ENCODE results near the gene CSTF1.
"Not testable (repeated sequence)": the region's sequence is repeated elsewhere in the genome, so short reads cannot be mapped to it uniquely, and the experiment has no call there.

Gene CSTF1

GRCh38 chr20:56411287-56411686 is 18.8 kb downstream of the CSTF1 start:
- DNase-seq = not testable (repeated sequence)

- DNase-seq = peak; percentile 22
Measured at GRCh38 chr20:56411759-56412472, 19.5 kb downstream of the CSTF1 start, which contains the start of gene CASS4. Gene CASS4, plus strand, starts transcription at chr20:56412260. Its CDS starts 199 bp downstream, at chr20:56412459.

DNA sequence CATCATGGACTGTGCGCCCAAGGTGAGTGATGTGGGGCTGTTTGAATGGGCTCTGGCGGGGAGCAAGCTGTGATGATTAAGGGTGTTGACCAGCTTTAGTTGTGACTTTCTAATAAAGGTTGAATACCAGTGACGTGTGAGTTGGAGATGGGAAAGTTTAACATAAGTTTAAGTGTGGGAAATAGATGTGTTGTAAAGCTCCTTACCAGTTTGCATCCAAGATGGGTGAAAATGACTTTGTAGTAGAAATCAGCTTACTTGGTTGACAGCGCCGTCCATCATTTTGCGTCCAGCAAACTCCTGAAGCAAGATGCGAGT is 20.0 kb downstream of the CSTF1 start:
- no peak for DNase-seq

DNA sequence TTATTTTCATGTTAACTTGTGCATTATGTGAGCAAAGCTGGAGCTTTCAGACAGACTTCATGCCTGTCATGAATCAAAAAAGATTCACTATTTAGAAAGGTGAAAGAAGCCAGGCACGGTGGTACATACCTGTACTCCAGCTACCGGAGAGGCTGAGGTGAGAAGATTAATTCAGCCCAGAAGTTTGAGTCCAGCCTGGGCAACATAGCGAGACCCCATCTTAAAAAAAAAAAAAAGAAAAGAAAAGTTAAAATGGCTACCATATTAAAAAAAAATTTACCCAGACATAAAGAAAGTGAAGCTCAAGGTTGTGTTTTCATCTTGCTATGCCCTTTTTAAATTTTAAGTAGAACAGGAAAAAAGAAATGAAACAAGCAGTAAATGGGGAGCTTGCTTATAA is 20.5 kb downstream of the CSTF1 start:
- DNase-seq = no peak

GRCh38 chr20:56414842-56415765 is 22.7 kb downstream of the CSTF1 start:
- peak; percentile 62 for DNase-seq

DNA sequence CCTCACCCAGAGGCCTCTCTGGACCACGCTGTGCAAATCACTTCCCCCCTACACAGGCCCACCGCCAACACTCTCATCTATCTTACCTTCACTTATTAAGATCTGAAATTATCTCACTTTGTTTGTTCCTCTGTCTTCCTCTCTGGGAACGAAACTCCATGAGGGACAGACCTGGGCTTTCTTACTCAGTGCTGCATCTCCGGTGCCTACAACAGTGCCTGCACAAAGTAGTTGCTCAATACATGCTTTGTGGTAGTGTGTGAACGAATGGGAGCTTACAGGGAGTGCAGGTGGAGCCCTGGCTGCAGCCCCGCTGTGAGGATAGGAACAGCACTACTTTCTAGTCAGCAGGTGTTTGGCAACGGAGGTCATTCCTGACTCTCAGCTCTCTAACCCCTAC is 25.0 kb downstream of the CSTF1 start:
- no peak for DNase-seq

- no peak for DNase-seq
Measured at GRCh38 chr20:56417911-56418310, 25.5 kb downstream of the CSTF1 start.

GRCh38 chr20:56418385-56418861 is 26.0 kb downstream of the CSTF1 start:
- no peak for DNase-seq

DNA sequence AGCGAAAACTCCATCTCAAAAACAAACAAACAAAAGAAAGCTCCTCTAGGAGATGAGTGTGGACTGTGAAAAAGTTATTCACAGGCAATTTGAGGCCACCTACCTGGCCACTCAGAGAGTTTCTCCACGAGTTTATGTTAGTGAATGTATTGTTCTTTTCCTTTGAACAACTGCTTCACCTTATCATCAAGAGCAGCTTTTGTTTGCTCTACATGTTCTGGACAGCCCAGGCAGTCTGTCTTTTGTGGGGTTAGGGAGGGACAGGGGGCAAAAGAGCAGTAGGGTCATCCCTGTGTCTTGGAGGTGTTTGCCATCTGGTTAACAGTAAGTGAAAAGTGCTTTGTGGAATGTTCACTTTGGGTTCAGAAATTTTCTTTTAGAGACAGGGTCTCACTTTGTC is 27.6 kb downstream of the CSTF1 start:
- no peak for DNase-seq

DNA sequence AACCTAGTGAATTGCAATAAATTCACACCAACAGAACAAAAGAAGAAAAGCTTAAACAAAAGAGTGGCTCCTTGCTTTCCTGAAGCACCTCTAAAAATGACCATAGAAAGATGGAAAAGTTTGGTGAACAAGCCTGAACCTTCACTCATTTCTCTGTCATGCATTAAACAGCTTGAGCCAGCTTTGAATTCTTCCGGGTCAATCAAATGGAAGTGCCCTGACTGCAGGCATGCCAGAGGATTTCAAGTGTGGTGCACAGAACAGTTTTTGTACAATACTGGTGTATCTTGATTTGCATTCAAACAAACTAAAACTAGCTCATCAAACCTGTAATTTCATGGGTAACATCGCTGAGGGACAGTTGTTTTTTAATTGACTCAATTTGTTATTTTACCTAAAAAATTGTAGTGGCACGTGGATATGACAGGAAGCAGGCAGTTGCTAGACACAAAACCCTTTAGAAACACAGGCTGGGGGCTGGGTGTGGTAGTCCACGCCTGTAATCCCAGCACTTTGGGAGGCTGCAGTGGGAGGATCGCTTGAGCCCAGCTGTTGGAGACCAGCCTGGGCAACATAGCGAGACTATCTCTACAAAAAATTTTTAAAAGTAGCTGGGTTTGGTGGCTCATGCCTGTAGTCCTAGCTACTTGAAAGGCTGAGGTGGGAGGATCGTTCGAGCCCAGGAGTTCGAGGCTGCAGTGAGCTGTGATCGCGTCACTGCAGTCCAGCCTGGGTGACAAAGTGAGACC is 28.7 kb downstream of the CSTF1 start:
- DNase-seq = no peak

- no peak for DNase-seq
Measured at GRCh38 chr20:56422076-56422823, 29.8 kb downstream of the CSTF1 start.

- no peak for DNase-seq
Measured at GRCh38 chr20:56422824-56423189, 30.4 kb downstream of the CSTF1 start.

DNA sequence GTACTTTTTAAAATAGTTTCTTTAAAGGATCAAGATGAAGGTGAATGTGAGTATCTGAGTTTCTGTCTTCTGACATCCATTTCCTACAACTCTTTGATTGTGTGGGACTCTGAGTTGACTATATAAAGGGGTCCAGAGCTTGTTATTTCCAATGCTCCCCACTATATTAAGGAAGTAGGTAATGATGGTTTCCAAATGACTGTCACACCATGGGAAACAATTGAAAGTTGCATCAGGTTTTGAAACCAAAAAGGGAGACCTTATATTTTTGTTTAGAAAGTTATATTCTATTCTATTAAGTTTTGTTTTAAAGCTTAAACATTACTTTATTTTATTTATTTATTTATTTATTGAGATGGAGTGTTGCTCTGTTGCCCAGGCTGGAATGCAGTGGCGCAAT is 30.8 kb downstream of the CSTF1 start:
- DNase-seq = no peak

DNA sequence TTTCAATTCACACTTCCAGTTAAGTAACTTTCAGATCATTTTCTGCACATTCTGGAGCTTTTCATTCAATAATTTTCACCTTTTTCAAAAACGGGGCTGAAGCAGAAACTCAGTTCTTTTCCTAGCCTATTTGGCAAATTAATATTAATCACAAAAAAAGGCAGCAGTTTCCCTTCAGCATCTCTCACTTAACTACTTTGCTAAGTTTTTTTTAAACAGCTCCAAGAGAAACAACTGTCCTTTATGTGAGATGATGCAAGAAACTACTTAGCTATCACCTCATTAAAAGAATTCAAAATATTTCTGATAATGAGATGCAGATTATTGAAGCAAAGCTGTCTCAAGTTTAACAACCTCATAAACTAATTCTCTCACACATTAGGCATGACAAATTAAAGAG is 31.4 kb downstream of the CSTF1 start:
- DNase-seq = no peak

GRCh38 chr20:56424931-56425330 is 32.5 kb downstream of the CSTF1 start:
- no peak for DNase-seq

DNA sequence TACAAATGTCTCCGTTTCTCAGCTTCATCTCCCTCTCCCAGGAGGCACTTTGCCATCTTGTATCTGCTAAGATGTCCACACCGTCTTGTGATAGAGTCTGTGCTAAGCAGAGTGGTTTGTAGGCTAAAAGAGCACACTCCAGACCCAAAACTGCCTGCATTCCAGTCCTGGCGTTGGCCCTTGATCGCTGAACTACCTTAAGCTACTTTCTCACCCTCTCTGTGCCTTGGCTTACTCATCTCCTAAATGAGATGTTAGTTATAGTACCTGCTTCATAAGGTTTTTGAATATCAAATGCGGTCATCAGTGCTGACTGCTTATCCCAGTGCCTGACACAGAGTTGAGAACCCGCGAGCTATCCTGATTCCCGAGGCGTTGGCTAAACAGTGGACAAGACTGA is 33.6 kb downstream of the CSTF1 start:
- no peak for DNase-seq

- DNase-seq = no peak
Measured at GRCh38 chr20:56426926-56427325, 34.5 kb downstream of the CSTF1 start.

DNA sequence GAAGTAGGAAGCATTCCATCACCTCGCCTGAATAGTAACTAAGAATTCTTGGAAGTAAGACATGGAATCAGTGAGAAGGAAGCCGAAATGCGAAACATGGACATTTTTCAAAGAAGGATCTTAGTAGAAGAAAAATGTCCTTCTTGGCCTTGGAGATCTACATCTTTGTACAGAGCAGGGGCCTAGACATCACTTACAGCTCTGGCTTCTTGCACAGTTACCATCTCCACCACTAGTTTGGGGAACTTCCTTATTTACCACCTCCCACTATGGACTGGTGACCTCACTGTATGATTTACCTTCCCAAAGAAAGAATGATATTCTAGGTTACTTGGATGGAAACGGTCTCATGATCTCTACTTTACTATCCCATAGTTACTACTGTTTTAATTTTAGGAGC is 35.4 kb downstream of the CSTF1 start:
- no peak for DNase-seq

GRCh38 chr20:56428410-56428809 is 36.0 kb downstream of the CSTF1 start:
- no peak for DNase-seq

- no peak for DNase-seq
Measured at GRCh38 chr20:56428881-56429280, 36.4 kb downstream of the CSTF1 start.

GRCh38 chr20:56429502-56429901 is 37.1 kb downstream of the CSTF1 start:
- peak; percentile 63 for DNase-seq

DNA sequence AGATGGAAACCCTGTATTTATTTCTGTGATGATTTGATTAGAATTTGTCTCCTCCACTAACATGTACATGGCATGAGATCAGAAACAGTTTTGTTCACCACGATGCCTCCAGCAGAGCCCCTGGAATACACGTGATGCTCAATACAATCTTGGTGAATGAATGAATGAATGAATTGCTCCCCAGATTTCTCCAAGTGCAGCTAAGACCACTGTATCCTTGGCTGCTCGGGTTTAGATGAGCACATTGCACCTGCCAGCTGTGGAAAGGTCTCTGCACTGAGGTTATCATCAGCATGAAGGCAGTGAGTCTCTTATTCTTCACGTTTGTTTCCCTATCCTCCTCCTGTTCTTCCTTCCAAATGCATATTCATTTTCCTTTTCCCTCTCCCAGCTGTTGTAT is 37.5 kb downstream of the CSTF1 start:
- no peak for DNase-seq

GRCh38 chr20:56430461-56430860 is 38.0 kb downstream of the CSTF1 start:
- no peak for DNase-seq

All from activated CD8-positive, alpha-beta memory T cell treated with anti-CD3 and anti-CD28 coated beads, Interleukin-2, amount 50 U/mL, for 4 hours (primary cell).